ENCODE data around the gene SIVA1. TPM values are rescaled to one million over a fixed set of nuclear protein-coding genes. Genes with fewer than 3 reads are reported as not detected.
A peak's percentile ranks its signal among the peaks of the same experiment; 100 is the strongest.

SIVA1 gene
- total RNA-seq, 2 experiments from 2014 or later: 137 to 147 TPM

DNA sequence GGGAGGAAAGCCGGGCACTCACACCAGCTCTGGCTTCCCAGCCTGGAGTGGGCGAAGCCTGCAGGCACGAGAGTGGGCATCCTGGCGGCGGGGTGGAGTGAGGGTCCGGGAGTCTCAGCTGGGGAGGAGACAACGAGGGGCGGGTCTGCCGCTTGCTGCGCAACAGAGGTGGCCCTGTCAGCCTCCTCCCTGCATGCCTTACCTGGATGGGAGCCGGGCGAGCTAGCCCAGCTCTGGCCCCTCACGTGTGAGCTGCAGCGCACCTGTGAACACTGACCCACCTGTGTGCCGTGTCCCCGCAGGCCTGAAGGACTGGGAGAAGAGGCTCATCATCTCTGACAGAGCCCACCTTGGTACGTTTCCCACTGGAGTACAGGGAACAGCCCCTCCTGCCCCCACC lies 13.9 kb upstream of the SIVA1 start:
- no peaks in the 10 kb centered on the region for H3K27me3 Mint-ChIP-seq
- H3K27ac Mint-ChIP-seq: no peak overlapping the region
- no peak overlapping the region for H3K4me3 Mint-ChIP-seq
- no peaks in the 10 kb centered on the region for H3K36me3 Mint-ChIP-seq
- H3K9me3 Mint-ChIP-seq: no peaks in the 10 kb centered on the region
- H3K4me1 Mint-ChIP-seq: no peaks in the 10 kb centered on the region
- no peak for DNase-seq

DNA sequence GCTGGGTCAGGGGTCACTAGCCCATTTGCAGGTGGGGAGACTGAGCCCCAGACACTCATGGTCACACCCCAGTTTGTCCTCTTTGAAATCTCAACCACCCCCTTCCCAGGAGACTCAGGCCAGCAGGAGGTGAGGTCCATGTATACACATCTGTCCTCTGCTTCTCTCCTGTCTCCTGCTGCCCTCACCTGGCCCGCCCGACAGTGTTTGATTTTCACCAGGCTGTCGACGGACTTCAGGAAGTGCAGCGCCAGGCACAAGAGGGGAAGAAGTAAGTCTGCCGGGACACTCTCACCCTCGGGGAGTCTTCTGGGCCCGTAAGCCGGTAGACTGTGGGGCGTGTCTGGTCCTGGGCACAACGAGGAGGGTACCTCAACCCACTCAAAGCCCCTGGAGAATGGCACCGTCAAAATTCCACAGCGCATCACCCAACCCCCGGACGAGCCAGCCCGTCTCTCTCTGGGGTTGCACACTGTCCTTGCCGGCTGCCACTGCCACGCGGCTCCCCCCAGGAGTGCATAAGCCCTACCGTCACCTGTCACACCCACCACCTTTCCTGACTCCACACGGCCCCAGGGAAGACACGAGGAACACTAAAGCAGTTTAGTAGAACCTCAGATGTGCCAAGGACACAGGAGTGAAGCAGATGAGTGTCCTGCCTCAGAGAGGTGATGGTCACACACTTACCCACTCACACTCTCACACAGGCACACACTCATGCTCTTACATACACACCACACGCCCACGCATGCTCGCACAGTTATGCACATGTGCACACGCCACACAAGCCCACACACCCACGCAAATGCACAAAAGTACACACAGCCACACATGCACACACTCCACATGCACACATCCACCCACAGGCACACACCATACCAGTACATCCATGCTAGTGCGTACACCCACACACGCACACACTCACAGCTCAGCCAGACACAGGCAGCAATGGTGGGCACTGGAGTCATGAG lies 13.1 kb upstream of the SIVA1 start:
- H3K4me1 Mint-ChIP-seq: no peaks in the 10 kb centered on the region
- no peaks in the 10 kb centered on the region for H3K9me3 Mint-ChIP-seq
- no peaks in the 10 kb centered on the region for H3K27me3 Mint-ChIP-seq
- H3K4me3 Mint-ChIP-seq: no peak overlapping the region
- no peak for DNase-seq
- H3K27ac Mint-ChIP-seq: no peak overlapping the region
- no peaks in the 10 kb centered on the region for H3K36me3 Mint-ChIP-seq

DNA sequence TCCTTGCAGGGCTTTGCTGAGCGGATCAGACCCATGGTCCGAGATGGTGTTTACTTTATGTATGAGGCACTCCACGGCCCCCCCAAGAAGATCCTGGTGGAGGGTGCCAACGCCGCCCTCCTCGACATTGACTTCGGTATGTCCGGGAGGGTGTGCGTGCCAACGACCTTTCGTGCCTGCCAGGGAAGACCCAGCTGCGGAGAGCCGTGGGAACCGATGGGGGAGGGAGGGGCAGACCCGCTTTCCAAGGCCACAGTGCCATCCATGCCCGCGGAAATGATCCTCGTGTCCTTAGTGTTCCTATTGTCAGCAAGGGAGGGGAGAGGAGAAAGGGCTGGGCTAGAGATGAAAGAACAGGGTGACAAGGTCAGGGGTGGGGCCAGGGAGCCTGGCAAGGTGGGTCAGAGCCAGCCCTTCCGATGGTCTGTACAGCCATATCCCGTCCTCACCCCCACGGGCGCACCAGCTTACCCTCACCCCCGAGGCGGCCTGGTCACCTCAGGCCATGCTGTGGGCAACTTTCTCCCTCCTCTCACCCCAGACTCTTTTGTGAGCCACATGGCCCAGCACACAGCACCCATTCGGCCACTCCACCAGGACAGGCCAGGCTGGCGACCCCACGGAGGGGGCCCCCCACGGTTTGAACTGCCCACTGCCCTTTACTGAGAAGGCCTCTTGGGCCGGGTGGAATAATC lies 11.7 kb upstream of the SIVA1 start:
- H3K27ac Mint-ChIP-seq: no peak overlapping the region
- DNase-seq: no peak
- peaks cover 6% of the 10 kb centered on the region for H3K4me1 Mint-ChIP-seq
- no peaks in the 10 kb centered on the region for H3K36me3 Mint-ChIP-seq
- H3K27me3 Mint-ChIP-seq: no peaks in the 10 kb centered on the region
- no peak overlapping the region for H3K4me3 Mint-ChIP-seq
- no peaks in the 10 kb centered on the region for H3K9me3 Mint-ChIP-seq

DNA sequence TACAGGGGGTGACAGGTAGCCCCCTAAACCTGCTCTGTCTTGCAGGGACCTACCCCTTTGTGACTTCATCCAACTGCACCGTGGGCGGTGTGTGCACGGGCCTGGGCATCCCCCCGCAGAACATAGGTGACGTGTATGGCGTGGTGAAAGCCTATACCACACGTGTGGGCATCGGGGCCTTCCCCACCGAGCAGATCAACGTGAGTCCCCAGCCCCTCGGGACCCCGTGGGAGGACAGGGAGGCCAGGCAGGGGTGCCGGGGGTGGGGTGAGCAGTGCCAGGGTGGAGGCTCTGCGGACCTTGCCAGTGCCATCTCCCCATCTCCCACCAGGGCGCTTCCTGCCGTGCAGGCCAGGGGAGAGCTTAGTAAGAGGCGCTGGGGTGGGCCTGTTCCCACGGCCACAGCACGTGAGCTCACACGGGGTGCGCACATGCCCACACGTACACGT lies 11.1 kb upstream of the SIVA1 start:
- DNase-seq: no peak
- no peaks in the 10 kb centered on the region for H3K27me3 Mint-ChIP-seq
- H3K4me3 Mint-ChIP-seq: no peak overlapping the region
- no peaks in the 10 kb centered on the region for H3K36me3 Mint-ChIP-seq
- peaks cover 6% of the 10 kb centered on the region for H3K4me1 Mint-ChIP-seq
- H3K27ac Mint-ChIP-seq: no peak overlapping the region
- no peaks in the 10 kb centered on the region for H3K9me3 Mint-ChIP-seq

DNA sequence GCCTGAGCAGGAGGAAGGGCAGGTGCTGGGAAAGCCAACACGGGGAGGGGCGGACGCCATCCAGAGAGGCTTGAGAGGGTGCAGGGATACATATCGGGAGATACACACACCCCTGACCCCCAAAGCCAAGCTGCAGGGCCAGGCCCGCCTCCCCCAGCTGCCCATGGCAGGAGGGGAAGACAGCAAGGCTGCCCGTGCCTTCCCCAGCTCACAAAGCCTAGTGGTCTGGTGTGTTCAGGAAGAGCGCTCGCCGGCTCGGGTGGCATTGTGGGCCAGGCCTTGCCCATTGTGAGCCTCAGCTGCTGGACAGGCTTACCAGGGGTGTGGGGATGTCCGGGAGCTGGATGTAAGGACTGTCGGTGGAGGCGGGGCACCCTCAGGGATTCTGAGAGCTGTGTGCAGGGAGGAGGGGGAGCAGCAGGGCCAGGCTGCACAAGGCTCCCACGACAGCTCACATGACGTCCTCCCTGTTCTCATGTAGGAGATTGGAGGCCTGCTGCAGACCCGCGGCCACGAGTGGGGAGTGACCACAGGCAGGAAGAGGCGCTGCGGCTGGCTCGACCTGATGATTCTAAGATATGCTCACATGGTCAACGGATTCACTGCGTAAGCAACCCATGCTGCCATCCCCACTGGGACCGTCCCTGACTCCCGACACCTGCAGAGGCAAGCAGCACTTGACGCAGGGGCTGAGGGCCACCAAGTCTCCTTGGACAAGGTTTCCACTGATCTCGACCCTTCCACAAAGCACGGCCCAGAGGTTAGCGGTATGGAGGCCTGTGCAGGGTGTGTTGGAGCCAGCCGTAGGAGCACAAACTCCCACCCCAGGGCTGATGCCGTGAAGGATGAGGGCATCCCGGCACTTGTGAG lies 10.1 kb upstream of the SIVA1 start:
- Mint-ChIP-seq H3K27ac (no peak overlapping the region), H3K4me3 (no peak overlapping the region), H3K27me3 (no peaks in the 10 kb centered on the region), H3K9me3 (no peaks in the 10 kb centered on the region), H3K4me1 (peaks cover 6% of the 10 kb centered on the region), H3K36me3 (no peaks in the 10 kb centered on the region)
- no peak for DNase-seq

DNA sequence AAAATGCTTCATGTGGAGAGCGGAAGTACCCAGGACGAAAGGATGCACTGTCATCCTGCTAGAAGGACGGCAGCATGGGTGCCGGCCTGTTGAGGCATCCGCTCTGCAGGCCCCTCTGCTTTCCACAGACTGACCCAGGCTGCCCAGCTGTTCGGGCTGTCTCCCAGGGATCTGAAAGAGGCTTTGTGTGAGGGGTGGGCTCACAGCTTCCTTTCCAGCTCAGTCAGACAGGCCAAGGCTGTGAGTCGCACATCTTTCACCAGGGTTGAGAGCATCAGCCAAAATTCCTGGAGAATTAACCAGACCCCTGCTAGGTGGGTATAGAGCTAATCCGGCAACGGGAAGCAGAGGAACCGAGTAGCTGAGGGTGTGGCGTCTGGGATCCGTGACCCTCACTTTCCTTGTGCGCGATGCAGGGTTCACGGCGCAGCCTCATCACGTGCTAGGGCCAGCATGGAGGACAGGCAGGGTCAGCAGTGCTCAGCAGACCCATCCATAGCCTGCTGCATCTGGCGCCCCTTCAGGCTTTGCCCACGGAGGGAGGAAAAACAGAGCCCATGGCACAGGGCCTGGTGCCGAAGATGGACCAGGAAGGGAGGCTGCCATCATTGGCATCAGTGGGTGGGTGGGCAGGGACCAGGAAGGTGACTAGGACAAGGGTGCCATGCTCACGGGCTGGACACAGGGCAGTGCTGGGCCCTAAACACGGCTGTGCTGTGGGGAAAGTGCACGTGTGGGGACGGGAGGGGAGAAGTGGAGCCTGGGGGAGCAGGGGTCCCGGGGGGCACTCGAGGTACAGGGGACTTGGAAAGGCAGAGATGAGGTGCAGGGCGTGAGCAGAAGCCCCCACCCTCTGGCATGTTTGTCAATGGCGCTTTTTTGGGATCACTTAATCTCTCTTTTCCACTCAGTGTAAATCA lies 9.2 kb upstream of the SIVA1 start:
- Mint-ChIP-seq H3K4me3 (no peak overlapping the region), H3K36me3 (no peaks in the 10 kb centered on the region), H3K27me3 (no peaks in the 10 kb centered on the region), H3K4me1 (peaks cover 6% of the 10 kb centered on the region), H3K27ac (no peak overlapping the region), H3K9me3 (no peaks in the 10 kb centered on the region)
- DNase-seq: no peak

DNA sequence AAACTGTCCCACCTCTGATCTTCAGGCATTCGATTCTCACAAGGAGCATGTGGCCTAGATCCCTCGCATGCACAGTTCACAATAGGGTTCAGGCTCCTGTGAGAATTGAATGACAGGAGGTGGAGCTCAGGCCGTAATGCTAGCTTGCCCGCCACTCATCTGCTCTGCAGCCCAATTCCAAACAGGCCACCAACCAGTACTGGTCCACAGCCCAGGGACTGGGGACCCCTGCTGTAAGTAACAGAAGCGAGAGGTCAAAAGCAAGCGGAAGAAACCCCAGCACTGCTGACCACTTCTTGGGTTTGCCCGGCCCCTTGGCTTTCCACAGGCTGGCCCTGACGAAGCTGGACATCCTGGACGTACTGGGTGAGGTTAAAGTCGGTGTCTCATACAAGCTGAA lies 8.5 kb upstream of the SIVA1 start:
- no peak for DNase-seq
- H3K4me1 Mint-ChIP-seq: peaks cover 6% of the 10 kb centered on the region
- no peaks in the 10 kb centered on the region for H3K36me3 Mint-ChIP-seq
- H3K27me3 Mint-ChIP-seq: no peaks in the 10 kb centered on the region
- no peak overlapping the region for H3K4me3 Mint-ChIP-seq
- no peak overlapping the region for H3K27ac Mint-ChIP-seq
- no peaks in the 10 kb centered on the region for H3K9me3 Mint-ChIP-seq

DNA sequence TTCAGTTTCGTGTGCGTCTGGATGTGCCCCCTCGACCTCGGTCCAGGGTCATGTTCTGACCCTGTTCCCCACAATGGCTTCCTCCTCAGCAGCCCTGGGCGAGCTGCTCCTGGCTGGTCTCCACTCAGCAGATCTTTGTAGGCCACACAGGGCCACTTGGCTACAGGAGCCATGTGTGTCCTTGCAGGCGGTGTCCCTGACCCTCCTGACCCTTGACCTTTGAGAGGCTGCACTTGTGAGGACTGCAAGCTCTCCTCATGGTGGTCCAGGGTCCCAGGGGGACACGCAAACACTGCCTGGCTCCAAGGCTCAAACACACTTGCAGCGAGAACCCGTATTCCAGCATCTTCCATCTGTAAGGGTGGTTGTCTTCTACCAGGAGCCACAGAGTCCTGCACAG lies 7.5 kb upstream of the SIVA1 start:
- no peaks in the 10 kb centered on the region for H3K9me3 Mint-ChIP-seq
- H3K4me1 Mint-ChIP-seq: peaks cover 7% of the 10 kb centered on the region
- H3K36me3 Mint-ChIP-seq: no peaks in the 10 kb centered on the region
- no peak overlapping the region for H3K27ac Mint-ChIP-seq
- DNase-seq: no peak
- no peaks in the 10 kb centered on the region for H3K27me3 Mint-ChIP-seq
- H3K4me3 Mint-ChIP-seq: no peak overlapping the region

DNA sequence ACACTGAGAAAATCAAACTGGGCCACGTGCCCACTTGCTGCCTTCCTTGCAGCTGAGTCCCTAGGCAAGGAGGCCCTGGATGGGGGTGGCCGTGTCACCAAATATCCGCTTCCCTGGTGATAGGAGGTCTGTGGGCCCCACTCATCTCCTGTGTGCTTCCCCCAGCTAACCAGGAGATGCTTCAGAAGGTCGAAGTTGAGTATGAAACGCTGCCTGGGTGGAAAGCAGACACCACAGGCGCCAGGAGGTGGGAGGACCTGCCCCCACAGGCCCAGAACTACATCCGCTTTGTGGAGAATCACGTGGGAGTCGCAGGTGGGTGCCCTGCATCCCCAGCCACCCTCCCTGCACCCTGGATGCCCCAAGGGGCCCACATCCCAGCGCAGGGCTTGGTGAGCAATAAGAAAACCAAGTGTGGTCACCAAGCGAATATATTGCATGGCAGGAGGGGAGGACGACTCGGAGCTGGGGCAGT lies 6.8 kb upstream of the SIVA1 start:
- H3K4me3 Mint-ChIP-seq: no peak overlapping the region
- peak; percentile 25 for DNase-seq

DNA sequence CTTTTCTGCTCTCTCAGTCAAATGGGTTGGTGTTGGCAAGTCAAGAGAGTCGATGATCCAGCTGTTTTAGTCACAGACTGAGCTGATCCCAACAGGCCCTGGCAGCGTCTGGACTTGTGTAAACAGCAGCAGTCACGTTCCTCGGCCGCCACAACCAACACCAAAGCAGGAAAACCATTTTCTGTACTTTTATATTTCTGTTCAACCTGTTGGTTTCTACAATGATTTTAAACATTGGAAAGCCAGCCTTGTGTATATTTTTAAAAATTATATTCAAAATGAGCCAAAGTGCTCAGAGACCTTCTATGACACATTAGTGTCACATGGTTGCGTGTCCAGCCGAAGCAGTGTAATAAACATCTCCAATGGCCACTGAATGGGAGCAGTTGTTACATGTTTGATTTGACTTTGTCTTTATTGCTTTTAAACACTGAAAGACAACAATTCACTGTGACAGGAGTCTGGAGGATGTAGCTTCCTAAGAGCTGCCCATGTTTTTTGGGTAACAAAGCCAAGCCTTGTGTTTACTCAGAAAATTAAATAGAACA lies 5.9 kb upstream of the SIVA1 start:
- Mint-ChIP-seq H3K9me3 (no peaks in the 10 kb centered on the region), H3K4me1 (peaks cover 7% of the 10 kb centered on the region)

More for the DNA sequence above, 6.8 kb upstream of the SIVA1 start:
- Mint-ChIP-seq H3K36me3 (no peaks in the 10 kb centered on the region), H3K9me3 (no peaks in the 10 kb centered on the region), H3K4me1 (peaks cover 7% of the 10 kb centered on the region), H3K27ac (no peak overlapping the region), H3K27me3 (no peaks in the 10 kb centered on the region)

DNA sequence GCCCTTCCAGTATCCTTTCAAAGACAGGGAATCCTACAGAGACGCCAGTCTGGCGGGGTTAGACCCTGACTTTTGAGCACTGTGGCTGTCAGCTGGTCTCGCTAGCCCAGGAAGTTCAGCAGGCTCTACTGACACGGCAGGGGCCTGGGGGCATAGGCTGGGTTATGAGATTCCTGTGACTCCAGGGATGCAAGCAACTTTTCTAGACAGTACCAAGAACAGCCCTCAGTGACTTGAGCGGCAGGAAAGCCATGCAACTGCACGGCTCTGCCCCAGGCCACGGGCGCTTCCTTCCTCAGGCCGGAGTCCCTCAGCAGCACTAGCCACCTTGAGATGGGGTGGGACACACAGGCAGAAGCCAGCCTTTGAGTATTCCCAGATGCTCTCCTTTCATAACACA lies 5.1 kb upstream of the SIVA1 start:
- no peak overlapping the region for H3K4me3 Mint-ChIP-seq
- no peak overlapping the region for H3K27ac Mint-ChIP-seq
- H3K27me3 Mint-ChIP-seq: no peaks in the 10 kb centered on the region
- H3K4me1 Mint-ChIP-seq: peaks cover 7% of the 10 kb centered on the region
- no peaks in the 10 kb centered on the region for H3K9me3 Mint-ChIP-seq
- H3K36me3 Mint-ChIP-seq: no peaks in the 10 kb centered on the region
- DNase-seq: no peak

More for the DNA sequence above, 5.9 kb upstream of the SIVA1 start:
- no peak overlapping the region for H3K4me3 Mint-ChIP-seq
- no peak for DNase-seq
- no peaks in the 10 kb centered on the region for H3K27me3 Mint-ChIP-seq
- no peaks in the 10 kb centered on the region for H3K36me3 Mint-ChIP-seq
- H3K27ac Mint-ChIP-seq: no peak overlapping the region

DNA sequence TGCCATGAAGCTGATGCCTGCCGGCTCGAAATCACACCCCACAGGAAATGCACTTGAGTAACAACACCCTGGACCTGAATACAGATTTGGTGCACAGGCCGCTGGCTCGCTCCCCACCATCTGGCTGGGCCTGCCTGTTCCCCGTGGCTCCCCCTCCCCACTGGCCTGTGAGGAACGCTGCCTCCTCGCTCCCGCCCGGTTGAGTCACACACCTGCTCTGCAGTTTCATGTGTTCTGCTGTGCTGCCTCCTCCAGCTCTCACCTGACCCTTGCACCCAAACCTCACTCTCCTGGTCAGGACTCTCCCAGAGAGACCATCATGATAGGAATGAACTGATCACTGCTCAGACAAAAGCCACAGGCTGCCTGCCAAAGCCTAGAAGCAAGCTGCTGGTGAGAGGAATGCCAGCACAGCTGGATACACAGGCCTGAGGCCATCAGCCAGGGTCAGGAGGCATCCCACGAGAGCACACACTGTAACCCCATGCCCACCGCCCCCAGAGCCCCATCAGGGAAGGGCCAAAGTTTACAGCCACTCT lies 3.8 kb upstream of the SIVA1 start:
- peaks cover 14% of the 10 kb centered on the region for H3K4me1 Mint-ChIP-seq
- no peak overlapping the region for H3K4me3 Mint-ChIP-seq
- H3K27me3 Mint-ChIP-seq: no peaks in the 10 kb centered on the region
- H3K27ac Mint-ChIP-seq: no peak overlapping the region
- H3K9me3 Mint-ChIP-seq: no peaks in the 10 kb centered on the region
- H3K36me3 Mint-ChIP-seq: peaks cover 6% of the 10 kb centered on the region
- DNase-seq: no peak

DNA sequence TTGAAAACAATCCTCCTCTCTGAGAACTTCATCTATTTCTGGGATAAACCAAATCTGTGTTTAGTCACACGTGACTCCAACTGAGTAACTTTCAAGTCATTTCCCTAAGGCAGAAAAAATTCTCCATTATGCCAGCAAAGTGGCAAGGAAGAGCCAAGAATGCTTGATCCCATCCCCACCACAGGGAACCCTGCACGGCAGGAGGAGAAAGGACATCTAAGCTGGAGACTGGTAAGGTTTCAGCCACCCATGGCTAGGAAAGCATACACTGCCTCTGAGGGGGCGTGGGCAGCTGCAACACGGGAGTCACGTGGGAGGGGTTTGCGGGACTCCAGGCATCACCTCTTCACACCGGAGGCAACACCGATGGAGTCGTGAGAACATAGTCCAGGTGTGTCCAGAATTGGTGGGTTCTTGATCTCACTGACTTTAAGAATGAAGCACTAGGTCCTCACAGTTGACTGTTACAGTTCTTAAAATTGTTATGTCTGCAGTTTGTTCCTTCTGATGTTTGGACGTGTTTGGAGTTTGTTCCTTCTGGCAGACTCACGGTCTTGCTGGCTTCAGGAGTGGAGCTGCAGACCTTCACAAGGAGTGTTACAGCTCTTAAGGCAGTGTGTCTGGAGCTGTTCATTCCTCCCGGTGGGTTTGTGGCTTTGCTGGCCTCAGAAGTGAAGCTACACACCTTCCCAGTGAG lies 2.7 kb upstream of the SIVA1 start:
- Mint-ChIP-seq H3K4me3 (no peak overlapping the region), H3K9me3 (no peaks in the 10 kb centered on the region), H3K36me3 (peaks cover 12% of the 10 kb centered on the region), H3K27ac (no peak overlapping the region), H3K4me1 (peaks cover 24% of the 10 kb centered on the region), H3K27me3 (no peaks in the 10 kb centered on the region)
- DNase-seq: no peak

Measured in activated naive CD8-positive, alpha-beta T cell treated with anti-CD3 and anti-CD28 coated beads for 36 hours (primary cell).